Colonic mucosa (tissue), 4 donors: ENCODE results near the gene LYSMD1. TPM values are rescaled to one million over a fixed set of nuclear protein-coding genes. Genes with fewer than 3 reads are reported as not detected.
"Not testable (repeated sequence)": the region's sequence is repeated elsewhere in the genome, so short reads cannot be mapped to it uniquely, and the experiment has no call there.

Source experiments
- DNase-seq: peaks from one replicate; pipeline ENCODE4 v3.0.0-alpha.2; 2020
- H3K27ac ChIP-seq: fragments of 200-600 bp; one replicate; pipeline ENCODE4 v1.8.0; 2021
- H3K27me3 ChIP-seq: fragments of 200-600 bp; one replicate; pipeline ENCODE4 v1.8.0; 2021
- H3K36me3 ChIP-seq: fragments of 200-600 bp; one replicate; pipeline ENCODE4 v1.8.0; 2021
- H3K4me1 ChIP-seq: fragments of 200-600 bp; one replicate; pipeline ENCODE4 v1.8.0; 2021; ENCODE audit warnings: mild to moderate bottlenecking
- H3K4me3 ChIP-seq: fragments of 200-600 bp; one replicate; pipeline ENCODE4 v1.8.0; 2021
- H3K9ac ChIP-seq, 2 donors: one replicate each; pipeline ENCODE4 v1.7.0; 2013; ENCODE audit warnings: control low read depth in 2 of 2, low read depth in 2 of 2, low read length in 2 of 2
- H3K9me3 ChIP-seq: fragments of 200-600 bp; one replicate; pipeline ENCODE4 v1.8.0; 2021
- CTCF ChIP-seq: fragments of 200-600 bp; IDR thresholded peaks from one replicate; pipeline ENCODE4 v1.8.0; 2022; ENCODE audit warnings: antibody characterized with exemption, mild to moderate bottlenecking
- intact Hi-C: fragments of 100-400 bp; cut with DNase I; formaldehyde crosslinking; loops from one replicate; pipeline ENCODE4 v1.14.1; 2022
- total RNA-seq, 2 donors: library from RNA; stranded (reverse); fragmentation: NEBNext Ultra II Directional in 1 of 2; extraction: Animal tissue kit (Norgen Biotek cat#: 25700) in 1 of 2; gene quantifications; one replicate each; pipeline ENCODE4 v1.2.1, GENCODE V29; 2021
- donor health status: healthy.
- donor health status: DM: no; HTN: no; CAD: no.
- donor health status: DM: no; HTN: no; CAD: no.

LYSMD1 gene
- total RNA-seq, 2 donors from 2014 or later, result 6.8 to 7.2 TPM

- H3K27me3 ChIP-seq, result no peaks in the 10 kb centered on the region
- H3K4me3 ChIP-seq, result peak overlapping the region; percentile 87
- H3K9ac ChIP-seq, result peak overlapping the region; percentile 74 to 86
- no peaks in the 10 kb centered on the region for H3K36me3 ChIP-seq
- no peak for TF ChIP-seq CTCF
- no peak for DNase-seq
- H3K4me1 ChIP-seq, result peaks cover 14% of the 10 kb centered on the region
- peak overlapping the region; percentile 88 for H3K27ac ChIP-seq
- no peaks in the 10 kb centered on the region for H3K9me3 ChIP-seq
- intact Hi-C loops, result loop anchor here (5.0 kb wide), 1 partner anchor 52 kb away; the partner anchor contains the start of gene PSMD4
Measured at GRCh38 chr1:151199873-151200581, 34.3 kb upstream of the LYSMD1 start.

GRCh38 chr1:151198254-151199127 lies 32.8 kb upstream of the LYSMD1 start, which contains the start of gene PIP5K1A:
Gene PIP5K1A, plus strand, starts transcription at chr1:151198552. Its CDS starts 445 bp downstream, at chr1:151198997.
- intact Hi-C loops, result loop anchor here (5.0 kb wide), 1 partner anchor 54 kb away; the partner anchor contains the start of gene PSMD4
- no peak for TF ChIP-seq CTCF
- no peaks in the 10 kb centered on the region for H3K27me3 ChIP-seq
- peak within 1 kb of the TSS; percentile 88 for H3K27ac ChIP-seq
- peak within 1 kb of the TSS; percentile 87 for H3K4me3 ChIP-seq
- peak within 1 kb of the TSS; percentile 74 to 86 for H3K9ac ChIP-seq
- H3K9me3 ChIP-seq, result no peaks in the 10 kb centered on the region
- H3K4me1 ChIP-seq, result peaks cover 14% of the 10 kb centered on the region
- H3K36me3 ChIP-seq, result no peaks in the 10 kb centered on the region
- peak; percentile 99 for DNase-seq

DNA sequence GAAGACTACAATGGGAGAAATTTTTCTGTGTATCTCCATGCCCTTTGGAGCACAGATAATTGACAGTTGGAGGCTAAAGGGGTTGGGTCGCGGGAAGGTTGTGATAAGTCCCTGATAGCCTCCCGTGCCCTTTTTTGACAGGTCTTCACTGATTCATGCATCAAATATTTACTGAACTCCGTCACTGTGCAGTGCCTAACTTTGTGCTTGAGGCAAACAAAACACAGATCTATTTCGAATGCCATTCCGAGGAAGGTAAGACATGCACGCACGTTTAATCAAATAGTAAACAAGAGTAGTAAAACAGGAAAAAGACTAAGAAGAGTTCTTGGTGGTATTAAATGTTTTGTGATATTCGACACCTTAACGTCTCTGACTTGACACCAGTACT lies 32.2 kb upstream of the LYSMD1 start:
- Histone ChIP-seq H3K9me3 (no peaks in the 10 kb centered on the region), H3K9ac (peak overlapping the region in 1 of 2 donors; percentile 86), H3K27me3 (no peaks in the 10 kb centered on the region), H3K4me1 (peaks cover 14% of the 10 kb centered on the region), H3K27ac (peak overlapping the region; percentile 88), H3K4me3 (peak overlapping the region; percentile 87), H3K36me3 (no peaks in the 10 kb centered on the region)
- TF ChIP-seq CTCF, result no peak
- intact Hi-C loops, result loop anchor here (5.0 kb wide), 1 partner anchor 54 kb away; the partner anchor contains the start of gene PSMD4
- DNase-seq, result peak; percentile 42

DNA sequence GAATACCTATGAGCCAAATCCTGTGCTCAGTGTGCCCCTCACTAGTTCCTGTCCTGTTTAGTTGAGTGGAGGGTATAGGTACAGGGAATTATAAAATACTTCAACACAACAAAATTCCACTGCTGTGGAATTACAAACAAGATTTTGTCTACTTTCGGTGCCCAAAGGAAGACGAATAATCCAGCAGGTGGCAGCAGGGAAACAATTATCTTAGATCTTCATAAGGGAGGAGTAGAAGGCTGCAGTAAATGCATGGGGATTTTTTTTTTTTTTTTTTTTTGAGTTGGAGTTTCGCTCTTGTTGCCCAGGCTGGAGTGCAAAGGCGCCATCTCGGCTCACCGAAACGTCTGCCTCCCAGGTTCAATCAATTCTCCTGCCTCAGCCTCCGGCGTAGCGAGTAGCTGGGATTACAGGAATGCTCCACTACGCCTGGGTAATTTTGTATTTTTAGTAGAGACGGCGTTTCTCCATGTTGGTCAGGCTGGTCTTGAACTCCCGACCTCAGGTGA lies 30.6 kb upstream of the LYSMD1 start:
- Histone ChIP-seq H3K27me3 (no peaks in the 10 kb centered on the region), H3K9ac (peak overlapping the region in 1 of 2 donors; percentile 38), H3K4me3 (no peak overlapping the region), H3K9me3 (no peaks in the 10 kb centered on the region), H3K27ac (peak overlapping the region; percentile 74), H3K4me1 (peaks cover 13% of the 10 kb centered on the region), H3K36me3 (no peaks in the 10 kb centered on the region)
- intact Hi-C loops, result loop anchor here (5.0 kb wide), 1 partner anchor 56 kb away; the partner anchor contains the start of gene PSMD4
- TF ChIP-seq CTCF, result peak; percentile 57
- peak; percentile 89 for DNase-seq

GRCh38 chr1:151194894-151195594 lies 29.3 kb upstream of the LYSMD1 start:
- H3K27ac ChIP-seq, result peak overlapping the region; percentile 74
- not testable (repeated sequence) for H3K9me3 ChIP-seq, H3K36me3 ChIP-seq, H3K4me1 ChIP-seq, H3K27me3 ChIP-seq
- H3K9ac ChIP-seq, result peak overlapping the region in 1 of 2 donors; percentile 46
- DNase-seq, result peak; percentile 93
- intact Hi-C loops, result loop anchor here (5.0 kb wide), 1 partner anchor 57 kb away; the partner anchor contains the start of gene PSMD4
- peak overlapping the region; percentile 5 for H3K4me3 ChIP-seq
